H1 (cell line): ENCODE measurements around the gene LRRC10. TPM values are rescaled to one million over a fixed set of nuclear protein-coding genes. Genes with fewer than 3 reads are reported as not detected.

ENCODE experiments used
- CTCF ChIA-PET: fragments of 300-600 bp; sonication (Branson Sonifier 250); formaldehyde crosslinking; loops from one replicate; lab custom pipeline; 2021; ENCODE audit not compliant: partially characterized antibody; lab: Charles Lee
- POLR2A ChIA-PET: fragments of 300-600 bp; sonication (Branson Sonifier 250); formaldehyde crosslinking; loops from one replicate; lab custom pipeline; 2021; ENCODE audit warnings: inconsistent platforms; ENCODE audit not compliant: partially characterized antibody; lab: Charles Lee
- DNase-seq, 2 experiments: peaks; one replicate each; pipeline versions ENCODE4 v3.0.0 to v3.0.0-alpha.2; 2010 to 2022; ENCODE audit warnings: low spot score in 2 of 2, low read depth in 1 of 2, mixed read lengths in 1 of 2
- FAIRE-seq: peaks from 2 replicates; lab custom pipeline; 2011; peaks lifted over from hg19 to GRCh38; lab: Jason Lieb, UNC
- H2AFZ ChIP-seq: 2 replicates; pipeline ENCODE4 v1.8.1; 2012; ENCODE audit warnings: low read length, inconsistent platforms
- H2AK5ac ChIP-seq: 2 replicates; pipeline ENCODE4 v1.6.1; 2013; ENCODE audit warnings: low read depth, low read length
- H2BK120ac ChIP-seq: replicated peaks from 2 replicates; pipeline ENCODE3; 2013; ENCODE audit warnings: low read depth, low read length, inconsistent platforms
- H2BK12ac ChIP-seq: 2 replicates; pipeline ENCODE4 v1.6.1; 2013; ENCODE audit warnings: low read depth, low read length
- H2BK15ac ChIP-seq: 2 replicates; pipeline ENCODE4 v1.6.1; 2013; ENCODE audit warnings: low read length
- H2BK20ac ChIP-seq: 2 replicates; pipeline ENCODE4 v1.6.1; 2013; ENCODE audit warnings: low read length
- H2BK5ac ChIP-seq: 2 replicates; pipeline ENCODE4 v1.6.1; 2013; ENCODE audit warnings: low read depth, low read length
- H3K14ac ChIP-seq: 2 replicates; pipeline ENCODE4 v1.6.1; 2013; ENCODE audit warnings: inconsistent platforms; ENCODE audit not compliant: insufficient read length
- H3K18ac ChIP-seq: 2 replicates; pipeline ENCODE4 v1.6.1; 2013; ENCODE audit warnings: low read length; ENCODE audit errors: extremely low read depth
- H3K23ac ChIP-seq: 2 replicates; pipeline ENCODE4 v1.6.1; 2013; ENCODE audit warnings: inconsistent platforms; ENCODE audit not compliant: insufficient read length
- H3K23me2 ChIP-seq: 2 replicates; pipeline ENCODE4 v1.6.1; 2013; ENCODE audit warnings: low read depth, low read length
- H3K27ac ChIP-seq: 2 replicates; pipeline ENCODE4 v1.6.1; 2011; ENCODE audit warnings: low read depth, low read length, inconsistent platforms
- H3K27me3 ChIP-seq, 4 experiments: replicated peaks in 1 of 4; 1 replicate in 1 of 4; 2 replicates in 3 of 4; pipeline versions ENCODE4 v1.6.1 to v1.8.1; 2011 to 2013; ENCODE audit warnings: low read length in 3 of 4, mild to moderate bottlenecking in 3 of 4, inconsistent platforms in 2 of 4, mixed read lengths in 2 of 4, moderate library complexity in 1 of 4; ENCODE audit not compliant: control insufficient read depth in 3 of 4, insufficient read depth in 3 of 4; ENCODE audit errors: extremely low read depth in 1 of 4
- H3K36me3 ChIP-seq, 4 experiments: 2 replicates each; pipeline versions ENCODE4 v1.6.1 to v1.8.1; 2011 to 2013; ENCODE audit warnings: mild to moderate bottlenecking in 4 of 4, low read length in 3 of 4, moderate library complexity in 2 of 4, control low read depth in 1 of 4, inconsistent platforms in 1 of 4; ENCODE audit not compliant: insufficient read depth in 4 of 4, control insufficient read depth in 2 of 4
- H3K4ac ChIP-seq: replicated peaks from 2 replicates; pipeline ENCODE3; 2013; ENCODE audit warnings: low read length, low read depth, mixed read lengths, inconsistent platforms; ENCODE audit not compliant: insufficient read length
- H3K4me1 ChIP-seq, 4 experiments: replicated peaks in 1 of 4; 1 replicate in 1 of 4; 2 replicates in 3 of 4; pipeline versions ENCODE4 v1.6.1 to v1.8.1; 2011 to 2013; ENCODE audit warnings: low read length in 3 of 4, inconsistent platforms in 2 of 4, mixed read lengths in 1 of 4; ENCODE audit not compliant: insufficient read depth in 4 of 4, control insufficient read depth in 3 of 4
- H3K4me2 ChIP-seq, 2 experiments: 2 replicates each; pipeline versions ENCODE4 v1.6.1 to v1.8.1; 2011 to 2013; ENCODE audit warnings: low read depth in 2 of 2, low read length in 2 of 2, control low read depth in 1 of 2, inconsistent platforms in 1 of 2, mild to moderate bottlenecking in 1 of 2; ENCODE audit not compliant: insufficient read depth in 1 of 2
- H3K4me3 ChIP-seq, 4 experiments: fragments of 200-600, 300-600 bp in 1 of 4; sonication (generic), shearing (Covaris generic), sonication (Bioruptor Twin) in 1 of 4; 2 replicates each; pipeline versions ENCODE4 v1.5.1 to v1.8.1; 2011 to 2016; ENCODE audit warnings: low read length in 4 of 4, low read depth in 3 of 4, control low read depth in 2 of 4, inconsistent platforms in 2 of 4, mild to moderate bottlenecking in 2 of 4, mixed read lengths in 1 of 4, moderate library complexity in 1 of 4; ENCODE audit not compliant: insufficient read depth in 2 of 4; ENCODE audit errors: extremely low read depth in 1 of 4
- H3K56ac ChIP-seq: replicated peaks from 2 replicates; pipeline ENCODE3; 2013; ENCODE audit warnings: low read depth, mild to moderate bottlenecking, mixed read lengths, low read length, inconsistent platforms; ENCODE audit not compliant: insufficient read length
- H3K79me1 ChIP-seq: 2 replicates; pipeline ENCODE4 v1.6.1; 2013; ENCODE audit warnings: low read depth, low read length, control low read depth
- H3K79me2 ChIP-seq, 2 experiments: 2 replicates each; pipeline versions ENCODE4 v1.6.1 to v1.8.1; 2012 to 2013; ENCODE audit warnings: low read length in 2 of 2, mild to moderate bottlenecking in 2 of 2, inconsistent platforms in 1 of 2; ENCODE audit not compliant: insufficient read depth in 2 of 2, control insufficient read depth in 1 of 2
- H3K9ac ChIP-seq, 4 experiments: replicated peaks in 1 of 4; 1 replicate in 1 of 4; 2 replicates in 3 of 4; pipeline versions ENCODE4 v1.6.1 to v1.8.1; 2011 to 2013; ENCODE audit warnings: low read depth in 3 of 4, low read length in 3 of 4, control low read depth in 2 of 4, mild to moderate bottlenecking in 2 of 4, moderate library complexity in 2 of 4, inconsistent platforms in 1 of 4; ENCODE audit errors: extremely low read depth in 1 of 4
- H3K9me3 ChIP-seq, 2 experiments: 2 replicates each; pipeline versions ENCODE4 v1.6.1 to v1.8.1; 2012 to 2013; ENCODE audit warnings: mild to moderate bottlenecking in 2 of 2, moderate library complexity in 2 of 2, control low read depth in 1 of 2, inconsistent platforms in 1 of 2, low read depth in 1 of 2, low read length in 1 of 2, mixed read lengths in 1 of 2; ENCODE audit not compliant: insufficient read depth in 2 of 2
- H4K20me1 ChIP-seq, 2 experiments: replicated peaks in 1 of 2; 2 replicates each; pipeline versions ENCODE3 to v1.8.1; 2011 to 2013; ENCODE audit warnings: inconsistent platforms in 2 of 2, low read length in 2 of 2, mild to moderate bottlenecking in 1 of 2; ENCODE audit not compliant: insufficient read depth in 2 of 2, control insufficient read depth in 1 of 2
- H4K5ac ChIP-seq: 2 replicates; pipeline ENCODE4 v1.6.1; 2013; ENCODE audit warnings: low read length, low read depth, mixed read lengths, inconsistent platforms; ENCODE audit not compliant: insufficient read length
- H4K8ac ChIP-seq: 2 replicates; pipeline ENCODE4 v1.8.0; 2013; ENCODE audit warnings: mild to moderate bottlenecking, moderate library complexity, low read length, inconsistent platforms; ENCODE audit not compliant: insufficient read depth; ENCODE audit errors: extremely low read depth
- H4K91ac ChIP-seq: replicated peaks from 2 replicates; pipeline ENCODE3; 2013; ENCODE audit warnings: low read length, mixed read lengths, inconsistent platforms; ENCODE audit not compliant: insufficient read length
- CBX8 ChIP-seq: fragments of 300-800, 300-1000 bp; sonication (generic); IDR thresholded peaks from 2 replicates; pipeline ENCODE4 v1.7.1; 2016; ENCODE audit warnings: low read depth, low read length, borderline replicate concordance
- CEBPB ChIP-seq: IDR thresholded peaks from 2 replicates; pipeline ENCODE4 v1.6.1; 2012; ENCODE audit warnings: low read depth, low read length
- EZH2 ChIP-seq: fragments of 200-600 bp; sonication (generic); IDR thresholded peaks from 2 replicates; pipeline ENCODE4 v1.7.1; 2012; ENCODE audit warnings: low read depth, mild to moderate bottlenecking, moderate library complexity, low read length, inconsistent platforms; ENCODE audit not compliant: severe bottlenecking
- HDAC2 ChIP-seq, 2 experiments: fragments of 300-600 bp in 1 of 2; sonication (generic) in 1 of 2; IDR thresholded peaks; 2 replicates each; pipeline ENCODE4 v1.6.1; 2011 to 2012; ENCODE audit warnings: low read depth in 2 of 2, low read length in 2 of 2, mild to moderate bottlenecking in 2 of 2, moderate library complexity in 2 of 2, borderline replicate concordance in 1 of 2, inconsistent platforms in 1 of 2
- JUN ChIP-seq: IDR thresholded peaks from 2 replicates; pipeline ENCODE4 v1.6.1; 2011; ENCODE audit warnings: low read depth, mild to moderate bottlenecking, improper control_type of control experiment, low read length
- KDM1A ChIP-seq: fragments of 200-600, 300-600 bp; sonication (generic); IDR thresholded peaks from 2 replicates; pipeline ENCODE4 v1.7.1; 2016; ENCODE audit warnings: mild to moderate bottlenecking, low read length, borderline replicate concordance
- MAFK ChIP-seq: IDR thresholded peaks from 2 replicates; pipeline ENCODE4 v1.6.1; 2012; ENCODE audit warnings: low read depth, mild to moderate bottlenecking, improper control_type of control experiment, low read length
- RBBP5 ChIP-seq: IDR thresholded peaks from 2 replicates; pipeline ENCODE4 v1.7.1; 2012; ENCODE audit warnings: low read depth, mild to moderate bottlenecking, inconsistent platforms, low read length, moderate library complexity, borderline replicate concordance
- RFX5 ChIP-seq: IDR thresholded peaks from 2 replicates; pipeline ENCODE4 v1.6.1; 2011; ENCODE audit warnings: low read depth, low read length, improper control_type of control experiment, borderline replicate concordance
- SIN3A ChIP-seq, 2 experiments: IDR thresholded peaks in 1 of 2; conservative IDR thresholded peaks in 1 of 2; 2 replicates each; pipeline ENCODE4 v1.6.1; 2011 to 2012; ENCODE audit warnings: low read length in 2 of 2, improper control_type of control experiment in 1 of 2, low read depth in 1 of 2, mild to moderate bottlenecking in 1 of 2
- SUZ12 ChIP-seq: fragments of 200-600 bp; sonication (generic); IDR thresholded peaks from 2 replicates; pipeline ENCODE4 v1.6.1; 2012; ENCODE audit warnings: mild to moderate bottlenecking, inconsistent platforms, low read length, moderate library complexity, mixed read lengths
- TCF12 ChIP-seq: IDR thresholded peaks from 2 replicates; pipeline ENCODE4 v1.6.1; 2011; ENCODE audit warnings: low read depth, mild to moderate bottlenecking, low read length
- WGBS, 2 experiments: shearing (Covaris generic) in 1 of 2; methylation state at CpG; one replicate each; pipeline versions ENCODE4 v1.1.6 to v1.1.7; 2013 to 2015; ENCODE audit warnings: low lambda C conversion rate in 2 of 2, mixed read lengths in 2 of 2, inconsistent platforms in 1 of 2, low coverage in 1 of 2, missing lambda C conversion rate in 1 of 2; ENCODE audit not compliant: insufficient replicate concordance in 2 of 2, insufficient coverage in 1 of 2, insufficient read length in 1 of 2; ENCODE audit errors: extremely low coverage in 1 of 2, missing lambda C conversion rate in 1 of 2; 5-methylcytosine and 5-hydroxymethylcytosine counted together
- polyA plus RNA-seq, 7 experiments: library from polyadenylated mRNA; depleted of rRNA in 3 of 7; stranded (reverse) in 5 of 7; unstranded in 2 of 7; fragments of >200 nt in 5 of 7; fragments of 200-250 nt in 2 of 7; gene quantifications; 1 replicate in 5 of 7; 2 replicates in 1 of 7; 4 replicates in 1 of 7; pipeline versions ENCODE4 v1.2.1 to v1.2.3, GENCODE V29; 2011 to 2013; ENCODE audit warnings: missing spikeins in 2 of 7, mixed read lengths in 2 of 7
- total RNA-seq: library from RNA; stranded (reverse); fragmentation: NEBNext Ultra II Directional; extraction: Animal tissue kit (Norgen Biotek cat#: 25700); gene quantifications from 2 replicates; pipeline ENCODE4 v1.2.1, GENCODE V29; 2021
- TF ChIP-seq, protein P1 (sequence below): IDR thresholded peaks from 2 replicates; pipeline ENCODE4 v1.6.1; 2012; ENCODE audit warnings: inconsistent platforms

LRRC10 gene
- total and polyA plus RNA-seq, 2 of the 8 experiments (the other 6 are each of a cell fraction or from before 2014, with no cell fraction given): not detected

DNA sequence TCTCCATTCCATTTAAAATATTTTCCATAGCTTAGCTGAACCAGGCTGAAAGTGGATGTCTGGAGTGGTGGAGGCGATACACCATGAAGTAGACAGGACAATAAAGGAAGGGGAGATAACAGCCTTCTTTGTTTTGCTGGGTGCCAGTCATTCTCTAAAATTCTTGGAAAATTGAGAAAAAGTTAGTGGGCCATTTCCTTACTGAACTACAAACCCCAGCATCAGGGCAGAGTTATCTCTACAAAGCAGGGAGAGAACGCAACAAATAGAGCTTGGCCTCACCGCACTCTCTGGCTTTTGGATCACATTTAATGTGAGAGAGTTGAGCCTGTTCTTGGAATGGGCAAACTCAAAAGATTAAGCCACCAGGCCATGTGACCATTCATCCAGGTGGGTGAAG is 41.2 kb upstream of the LRRC10 start:
- Histone ChIP-seq H3K9ac (no peak overlapping the region), H2AK5ac (no peak overlapping the region), H2BK5ac (no peak overlapping the region), H3K4me2 (no peak overlapping the region), H4K5ac (no peak overlapping the region), H3K56ac (no peak overlapping the region), H2AFZ (peak overlapping the region; percentile 81; the same call in 1 of the 2 replicates), H4K20me1 (no peaks in the 10 kb centered on the region), H3K27me3 (peaks cover 0 to 2% (median 0%) of the 10 kb centered on the region in 4 experiments; a peak in 2 of 7 replicates), H3K79me2 (no peaks in the 10 kb centered on the region), H2BK15ac (no peak overlapping the region), H2BK20ac (no peak overlapping the region), H2BK12ac (no peak overlapping the region), H4K8ac (no peak overlapping the region), H3K36me3 (no peaks in the 10 kb centered on the region), H3K14ac (no peak overlapping the region), H3K23me2 (no peaks in the 10 kb centered on the region), H3K18ac (no peak overlapping the region), H3K4me3 (no peak overlapping the region), H3K27ac (no peak overlapping the region), H4K91ac (no peak overlapping the region), H3K9me3 (no peaks in the 10 kb centered on the region), H3K4ac (no peak overlapping the region), H3K79me1 (no peaks in the 10 kb centered on the region), H3K4me1 (no peaks in the 10 kb centered on the region), H2BK120ac (no peak overlapping the region), H3K23ac (no peak overlapping the region)
- DNase-seq (no peak), FAIRE-seq (no peak)
- ChIA-PET CTCF (interaction anchor here (0.6 to 3.4 kb wide), 6 partner anchors 12 to 293 kb away, joined by 3 to 17 read pairs (median 4); no protein-coding TSS in a partner anchor), POLR2A (interaction anchor here (0.8 kb wide), 1 partner anchor 9 kb away, joined by 3 read pairs; no protein-coding TSS in a partner anchor)
- 94% methylated on average over 3 of the region's 3 CpGs; no CpG with 5 or more reads in 1 of the 2 experiments for WGBS, 2 experiments
- TF ChIP-seq EZH2 (no peak), SIN3A (conservative IDR thresholded peaks at IDR 0.05 in 1 of 2, IDR thresholded peaks at IDR 0.05 in 1 of 2; ENCODE audit: low read depth in 1 of 2, low read length in 2 of 2) (no peak), MAFK (no peak), CEBPB (no peak), SUZ12 (no peak), CBX8 (no peak), RBBP5 (no peak), JUN (no peak), TCF12 (no peak), KDM1A (no peak), HDAC2 (IDR thresholded peaks at IDR 0.05; ENCODE audit: borderline replicate concordance in 1 of 2, low read depth in 2 of 2, low read length in 2 of 2) (no peak), RFX5 (no peak)
- TF ChIP-seq, protein P1, sequence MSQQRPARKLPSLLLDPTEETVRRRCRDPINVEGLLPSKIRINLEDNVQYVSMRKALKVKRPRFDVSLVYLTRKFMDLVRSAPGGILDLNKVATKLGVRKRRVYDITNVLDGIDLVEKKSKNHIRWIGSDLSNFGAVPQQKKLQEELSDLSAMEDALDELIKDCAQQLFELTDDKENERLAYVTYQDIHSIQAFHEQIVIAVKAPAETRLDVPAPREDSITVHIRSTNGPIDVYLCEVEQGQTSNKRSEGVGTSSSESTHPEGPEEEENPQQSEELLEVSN: no peak
